ENCODE results near the gene KCNJ10.
A peak's percentile ranks its signal among the peaks of the same experiment; 100 is the strongest.

The KCNJ10 gene

GRCh38 chr1:160005070-160005469 lies 64.9 kb downstream of the KCNJ10 start:
- Histone ChIP-seq H3K27me3 (no peaks in the 10 kb centered on the region), H3K9me3 (replicated peaks in 1 of 11) (no peaks in the 10 kb centered on the region), H3K4me1 (peaks cover 0 to 16% (median 6%) of the 10 kb centered on the region in 10 experiments; a peak in 12 of 20 replicates), H3K4me2 (no peak overlapping the region), H3K36me3 (no peaks in the 10 kb centered on the region), H3K9ac (no peak overlapping the region), H3K27ac (no peak overlapping the region), H3K4me3 (no peak overlapping the region), H4K20me1 (no peaks in the 10 kb centered on the region)
- no peak for TF ChIP-seq Cebpa-rat (IDR thresholded peaks at IDR 0.05)

- no peak for TF ChIP-seq Cebpa-rat (IDR thresholded peaks at IDR 0.05)
- H3K4me1 ChIP-seq, result peaks cover 0 to 10% (median 6%) of the 10 kb centered on the region in 10 experiments; a peak in 12 of 20 replicates
- no peaks in the 10 kb centered on the region for H3K27me3 ChIP-seq
- no peaks in the 10 kb centered on the region for H3K36me3 ChIP-seq
- no peak overlapping the region for H3K4me3 ChIP-seq
- no peak overlapping the region for H3K4me2 ChIP-seq
- no peaks in the 10 kb centered on the region for H4K20me1 ChIP-seq
- no peaks in the 10 kb centered on the region for H3K9me3 ChIP-seq (replicated peaks in 1 of 11)
- no peak overlapping the region for H3K9ac ChIP-seq
- no peak overlapping the region for H3K27ac ChIP-seq
Measured at GRCh38 chr1:160004425-160004824, 65.5 kb downstream of the KCNJ10 start.

GRCh38 chr1:160004001-160004400 lies 66.0 kb downstream of the KCNJ10 start:
- H3K4me2 ChIP-seq, result no peak overlapping the region

DNA sequence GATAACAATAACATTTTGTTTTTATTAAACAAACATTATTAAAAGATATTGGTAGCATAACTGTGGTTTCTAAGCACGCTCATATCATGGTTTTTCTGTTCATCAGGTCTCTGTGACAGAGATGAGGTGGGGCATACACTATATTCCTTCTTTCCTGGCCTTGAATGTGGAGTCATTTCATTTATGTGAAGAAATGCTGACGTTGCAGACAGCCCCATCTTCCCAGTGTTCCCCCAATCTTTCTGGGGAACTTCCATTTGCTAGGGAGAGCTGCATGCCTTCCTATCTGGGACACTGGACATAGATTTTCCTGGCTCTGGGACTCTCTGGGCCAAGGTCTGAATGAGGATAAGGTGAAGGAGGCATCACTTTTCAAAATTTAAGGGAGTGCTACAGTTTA lies 68.5 kb downstream of the KCNJ10 start:
- no peak overlapping the region for H3K9ac ChIP-seq
- H3K36me3 ChIP-seq, result no peaks in the 10 kb centered on the region
- no peak overlapping the region for H3K27ac ChIP-seq
- H3K4me2 ChIP-seq, result no peak overlapping the region
- TF ChIP-seq Cebpa-rat (IDR thresholded peaks at IDR 0.05), result no peak
- H3K27me3 ChIP-seq, result no peaks in the 10 kb centered on the region
- H3K9me3 ChIP-seq (replicated peaks in 1 of 11), result no peaks in the 10 kb centered on the region
- no peaks in the 10 kb centered on the region for H4K20me1 ChIP-seq
- no peaks in the 10 kb centered on the region for H3K4me1 ChIP-seq
- H3K4me3 ChIP-seq, result no peak overlapping the region

More at GRCh38 chr1:160004001-160004400, 66.0 kb downstream of the KCNJ10 start:
- H3K4me3 ChIP-seq, result no peak overlapping the region
- H3K4me1 ChIP-seq, result peaks cover 0 to 5% (median 2%) of the 10 kb centered on the region in 10 experiments; a peak in 12 of 20 replicates
- no peaks in the 10 kb centered on the region for H4K20me1 ChIP-seq
- no peak for TF ChIP-seq Cebpa-rat (IDR thresholded peaks at IDR 0.05)
- no peaks in the 10 kb centered on the region for H3K9me3 ChIP-seq (replicated peaks in 1 of 11)
- no peaks in the 10 kb centered on the region for H3K36me3 ChIP-seq
- H3K27me3 ChIP-seq, result no peaks in the 10 kb centered on the region
- no peak overlapping the region for H3K9ac ChIP-seq
- H3K27ac ChIP-seq, result no peak overlapping the region

- no peak overlapping the region for H3K4me2 ChIP-seq
- H3K36me3 ChIP-seq, result no peaks in the 10 kb centered on the region
- H4K20me1 ChIP-seq, result no peaks in the 10 kb centered on the region
- H3K9me3 ChIP-seq (replicated peaks in 1 of 11), result no peaks in the 10 kb centered on the region
- no peaks in the 10 kb centered on the region for H3K27me3 ChIP-seq
- H3K4me1 ChIP-seq, result no peaks in the 10 kb centered on the region
- no peak overlapping the region for H3K4me3 ChIP-seq
- no peak for TF ChIP-seq Cebpa-rat (IDR thresholded peaks at IDR 0.05)
- H3K9ac ChIP-seq, result no peak overlapping the region
- H3K27ac ChIP-seq, result no peak overlapping the region
Measured at GRCh38 chr1:159999204-159999603, 70.8 kb downstream of the KCNJ10 start.

GRCh38 chr1:159996653-159997052 lies 73.3 kb downstream of the KCNJ10 start:
- no peak overlapping the region for H3K27ac ChIP-seq
- H3K9ac ChIP-seq, result no peak overlapping the region
- H3K36me3 ChIP-seq, result no peaks in the 10 kb centered on the region
- H3K4me1 ChIP-seq, result peaks cover 0 to 3% (median under 1%) of the 10 kb centered on the region in 10 experiments; a peak in 8 of 20 replicates
- no peaks in the 10 kb centered on the region for H3K9me3 ChIP-seq (replicated peaks in 1 of 11)
- no peak overlapping the region for H3K4me3 ChIP-seq
- no peaks in the 10 kb centered on the region for H3K27me3 ChIP-seq
- no peak overlapping the region for H3K4me2 ChIP-seq
- no peaks in the 10 kb centered on the region for H4K20me1 ChIP-seq
- TF ChIP-seq Cebpa-rat (IDR thresholded peaks at IDR 0.05), result no peak

DNA sequence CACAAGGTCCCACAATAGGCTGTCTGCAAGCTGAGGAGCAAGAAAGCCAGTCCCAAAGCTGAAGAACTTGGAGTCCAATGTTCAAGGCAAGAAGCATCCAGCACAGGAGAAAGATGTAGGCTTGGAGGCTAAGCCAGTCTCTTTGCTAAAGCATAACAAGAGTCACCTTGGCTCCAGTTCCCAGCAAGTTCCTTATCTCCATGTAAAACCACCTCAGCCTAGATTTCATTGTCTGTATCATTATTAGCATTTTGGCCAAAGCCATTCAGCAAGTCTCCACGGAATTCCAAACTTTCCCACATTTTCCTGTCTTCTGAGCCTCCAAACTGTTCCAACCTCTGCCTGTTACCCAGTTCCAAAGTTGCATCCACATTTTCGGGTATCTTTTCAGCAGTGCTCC lies 75.1 kb downstream of the KCNJ10 start:
- Histone ChIP-seq H3K4me2 (no peak overlapping the region), H3K36me3 (no peaks in the 10 kb centered on the region), H3K4me1 (peaks cover 0 to 10% (median 6%) of the 10 kb centered on the region in 10 experiments; a peak in 10 of 20 replicates), H3K9me3 (replicated peaks in 1 of 11) (no peaks in the 10 kb centered on the region), H3K27me3 (no peaks in the 10 kb centered on the region), H3K27ac (no peak overlapping the region), H3K4me3 (no peak overlapping the region), H4K20me1 (no peaks in the 10 kb centered on the region), H3K9ac (no peak overlapping the region)
- no peak for TF ChIP-seq Cebpa-rat (IDR thresholded peaks at IDR 0.05)

DNA sequence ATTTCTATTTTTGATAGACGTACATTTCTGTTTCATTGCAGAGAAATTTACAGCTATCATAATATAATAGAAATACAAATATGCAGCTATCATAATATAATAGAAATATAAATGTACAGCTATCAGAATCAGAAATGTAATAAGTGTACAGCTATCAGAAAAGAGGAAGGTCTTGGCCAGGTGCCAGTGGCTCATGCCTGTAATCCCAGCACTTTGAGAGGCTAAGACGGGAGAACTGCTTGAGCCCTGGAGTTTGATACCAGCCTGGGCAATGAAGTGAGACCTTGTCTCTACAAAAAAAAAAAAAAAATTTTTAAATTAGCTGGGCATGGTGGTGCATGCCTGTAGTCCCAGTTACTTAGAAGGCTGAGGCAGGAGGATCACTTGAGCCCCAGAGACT lies 76.0 kb downstream of the KCNJ10 start:
- no peak overlapping the region for H3K4me3 ChIP-seq
- no peak overlapping the region for H3K4me2 ChIP-seq
- H3K27ac ChIP-seq, result no peak overlapping the region
- peaks cover 0 to 10% (median 6%) of the 10 kb centered on the region in 10 experiments; a peak in 10 of 20 replicates for H3K4me1 ChIP-seq
- H3K9ac ChIP-seq, result no peak overlapping the region
- H4K20me1 ChIP-seq, result no peaks in the 10 kb centered on the region
- H3K9me3 ChIP-seq (replicated peaks in 1 of 11), result no peaks in the 10 kb centered on the region
- TF ChIP-seq Cebpa-rat (IDR thresholded peaks at IDR 0.05), result no peak
- H3K36me3 ChIP-seq, result no peaks in the 10 kb centered on the region
- H3K27me3 ChIP-seq, result no peaks in the 10 kb centered on the region

- Histone ChIP-seq H4K20me1 (no peaks in the 10 kb centered on the region), H3K4me3 (no peak overlapping the region), H3K4me2 (no peak overlapping the region), H3K9ac (no peak overlapping the region), H3K27me3 (no peaks in the 10 kb centered on the region), H3K9me3 (replicated peaks in 1 of 11) (no peaks in the 10 kb centered on the region), H3K36me3 (no peaks in the 10 kb centered on the region), H3K27ac (no peak overlapping the region), H3K4me1 (peaks cover 0 to 10% (median 6%) of the 10 kb centered on the region in 10 experiments; a peak in 10 of 20 replicates)
- TF ChIP-seq Cebpa-rat (IDR thresholded peaks at IDR 0.05), result no peak
Measured at GRCh38 chr1:159992161-159992560, 77.8 kb downstream of the KCNJ10 start.

DNA sequence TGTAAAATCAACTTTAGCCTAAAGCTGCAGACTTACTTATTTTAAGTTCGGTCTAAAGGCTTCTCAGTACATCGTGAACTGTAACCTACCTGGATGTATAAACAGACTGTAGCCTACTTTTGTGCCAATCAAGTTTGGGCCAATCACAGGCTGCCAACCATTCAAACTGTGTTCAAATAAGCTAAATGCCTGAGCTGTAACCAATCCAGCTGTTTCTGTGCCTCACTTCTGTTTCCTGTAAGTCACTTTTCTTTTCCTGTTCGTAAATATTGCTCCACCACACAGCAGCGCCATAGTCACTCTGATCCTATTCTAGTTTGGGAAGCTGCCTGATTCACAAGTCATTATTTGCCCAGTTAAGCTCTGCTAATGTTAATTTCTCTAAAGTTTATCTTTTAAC lies 78.4 kb downstream of the KCNJ10 start:
- Histone ChIP-seq H4K20me1 (no peaks in the 10 kb centered on the region), H3K4me1 (peaks cover 0 to 10% (median 6%) of the 10 kb centered on the region in 10 experiments; a peak in 10 of 20 replicates), H3K9ac (no peak overlapping the region), H3K9me3 (replicated peaks in 1 of 11) (no peaks in the 10 kb centered on the region), H3K4me2 (peak overlapping the region in 7 of 11 experiments; percentile 7 to 35 (median 16); a peak in 7 of 22 replicates), H3K27ac (no peak overlapping the region), H3K36me3 (no peaks in the 10 kb centered on the region), H3K4me3 (no peak overlapping the region), H3K27me3 (no peaks in the 10 kb centered on the region)
- TF ChIP-seq Cebpa-rat (IDR thresholded peaks at IDR 0.05), result no peak
